ENCODE data around the gene LATS1. TPM values are rescaled to one million over a fixed set of nuclear protein-coding genes. Genes with fewer than 3 reads are reported as not detected.
"Not testable (repeated sequence)": the region's sequence is repeated elsewhere in the genome, so short reads cannot be mapped to it uniquely, and the experiment has no call there.

Gene LATS1
- total RNA-seq, 2 donors from 2014 or later, result 12.7 to 15.5 TPM

- Histone ChIP-seq H3K4me1 (no peaks in the 10 kb centered on the region), H3K9me3 (no peaks in the 10 kb centered on the region), H3K27ac (no peak overlapping the region), H3K4me3 (no peak overlapping the region), H3K36me3 (replicated peaks in 1 of 2; ENCODE audit: insufficient read depth in 1 of 2, low read depth in 2 of 2) (peaks cover 0 to 3% of the 10 kb centered on the region in 2 donors), H3K27me3 (no peaks in the 10 kb centered on the region)
- intact Hi-C loops (cut with DNase I), result no loop called here
- TF ChIP-seq POLR2A (IDR thresholded peaks at IDR 0.05) (no peak), CTCF (IDR thresholded peaks at IDR 0.05) (no peak)
- no peak for DNase-seq
- no peak for ATAC-seq
- 92 to 97% methylated on average over 6 to 7 of the region's 7 CpGs for WGBS, 2 donors
Measured at GRCh38 chr6:149756261-149756636, 38.3 kb upstream of the LATS1 start.

- Histone ChIP-seq H3K27ac (no peak overlapping the region), H3K36me3 (replicated peaks in 1 of 2; ENCODE audit: insufficient read depth in 1 of 2, low read depth in 2 of 2) (peaks cover 0 to 3% of the 10 kb centered on the region in 2 donors), H3K9me3 (no peaks in the 10 kb centered on the region), H3K4me1 (peaks cover 7% of the 10 kb centered on the region), H3K4me3 (no peak overlapping the region), H3K27me3 (no peaks in the 10 kb centered on the region)
- 82 to 87% methylated on average over 9 of the region's 9 CpGs for WGBS, 2 donors
- intact Hi-C loops (cut with DNase I), result no loop called here
- DNase-seq (no peak), ATAC-seq (no peak)
- no peak for TF ChIP-seq POLR2A (IDR thresholded peaks at IDR 0.05)
- no peak for TF ChIP-seq CTCF (IDR thresholded peaks at IDR 0.05)
Measured at GRCh38 chr6:149755300-149756260, 37.7 kb upstream of the LATS1 start.

- Histone ChIP-seq H3K27ac (no peak overlapping the region), H3K27me3 (no peaks in the 10 kb centered on the region), H3K4me3 (no peak overlapping the region), H3K9me3 (no peaks in the 10 kb centered on the region), H3K4me1 (peaks cover 11% of the 10 kb centered on the region), H3K36me3 (replicated peaks in 1 of 2; ENCODE audit: insufficient read depth in 1 of 2, low read depth in 2 of 2) (no peaks in the 10 kb centered on the region)
- TF ChIP-seq CTCF (IDR thresholded peaks at IDR 0.05), result no peak
- TF ChIP-seq POLR2A (IDR thresholded peaks at IDR 0.05), result no peak
- WGBS, 2 donors, result 62 to 75% methylated on average over 4 of the region's 4 CpGs
- ATAC-seq (no peak), DNase-seq (no peak)
- intact Hi-C loops (cut with DNase I), result no loop called here
Measured at GRCh38 chr6:149754548-149754947, 36.6 kb upstream of the LATS1 start.

- intact Hi-C loops (cut with DNase I), result not testable (repeated sequence)
- H3K27ac ChIP-seq, result peak overlapping the region in 1 of 4 donors; percentile 32
Measured at GRCh38 chr6:149753374-149753637, 35.4 kb upstream of the LATS1 start.

GRCh38 chr6:149752600-149753373 is 34.9 kb upstream of the LATS1 start:
- peak overlapping the region in 1 of 4 donors; percentile 32 for H3K27ac ChIP-seq
- intact Hi-C loops (cut with DNase I), result no loop called here

More at GRCh38 chr6:149753374-149753637, 35.4 kb upstream of the LATS1 start:
- not testable (repeated sequence) for H3K9me3 ChIP-seq; H3K4me3 ChIP-seq; H3K36me3 ChIP-seq (replicated peaks in 1 of 2; ENCODE audit: insufficient read depth in 1 of 2, low read depth in 2 of 2); H3K27me3 ChIP-seq; ATAC-seq; DNase-seq
- H3K4me1 ChIP-seq, result peaks cover 11% of the 10 kb centered on the region
- 64 to 88% methylated on average over 3 of the region's 3 CpGs for WGBS, 2 donors

GRCh38 chr6:149751920-149752319 is 34.0 kb upstream of the LATS1 start:
- WGBS, 2 donors, result 94 to 99% methylated on average over 5 of the region's 5 CpGs
- not testable (repeated sequence) for H3K4me3 ChIP-seq, DNase-seq

More at GRCh38 chr6:149752600-149753373, 34.9 kb upstream of the LATS1 start:
- Histone ChIP-seq H3K4me3 (no peak overlapping the region), H3K27me3 (no peaks in the 10 kb centered on the region), H3K9me3 (no peaks in the 10 kb centered on the region), H3K36me3 (replicated peaks in 1 of 2; ENCODE audit: insufficient read depth in 1 of 2, low read depth in 2 of 2) (no peaks in the 10 kb centered on the region), H3K4me1 (peaks cover 11% of the 10 kb centered on the region)
- ATAC-seq, result no peak
- DNase-seq, result no peak
- 47 to 56% methylated on average over 4 of the region's 4 CpGs for WGBS, 2 donors
- no peak for TF ChIP-seq POLR2A (IDR thresholded peaks at IDR 0.05)
- no peak for TF ChIP-seq CTCF (IDR thresholded peaks at IDR 0.05)

More at GRCh38 chr6:149751920-149752319, 34.0 kb upstream of the LATS1 start:
- H3K27ac ChIP-seq; H3K36me3 ChIP-seq (replicated peaks in 1 of 2; ENCODE audit: insufficient read depth in 1 of 2, low read depth in 2 of 2); H3K27me3 ChIP-seq; ATAC-seq; intact Hi-C loops (cut with DNase I); H3K9me3 ChIP-seq: not testable (repeated sequence)
- H3K4me1 ChIP-seq, result peaks cover 11% of the 10 kb centered on the region

All from body of pancreas (tissue), 4 donors.